Activated CD4-positive, CD25-positive, alpha-beta regulatory T cell treated with anti-CD3 and anti-CD28 coated beads, Interleukin-2, amount 50 U/mL, for 24 hours (primary cell): ENCODE measurements around the gene CLDN9.

Experiments
- ATAC-seq, 2 donors: fragments of 150-1000 bp; cut with Tn5 transposase; one replicate each; pipeline ENCODE4 v1.10.0; 2021; ENCODE audit warnings: mild to moderate bottlenecking in 1 of 2, moderate library complexity in 1 of 2

The CLDN9 gene

DNA sequence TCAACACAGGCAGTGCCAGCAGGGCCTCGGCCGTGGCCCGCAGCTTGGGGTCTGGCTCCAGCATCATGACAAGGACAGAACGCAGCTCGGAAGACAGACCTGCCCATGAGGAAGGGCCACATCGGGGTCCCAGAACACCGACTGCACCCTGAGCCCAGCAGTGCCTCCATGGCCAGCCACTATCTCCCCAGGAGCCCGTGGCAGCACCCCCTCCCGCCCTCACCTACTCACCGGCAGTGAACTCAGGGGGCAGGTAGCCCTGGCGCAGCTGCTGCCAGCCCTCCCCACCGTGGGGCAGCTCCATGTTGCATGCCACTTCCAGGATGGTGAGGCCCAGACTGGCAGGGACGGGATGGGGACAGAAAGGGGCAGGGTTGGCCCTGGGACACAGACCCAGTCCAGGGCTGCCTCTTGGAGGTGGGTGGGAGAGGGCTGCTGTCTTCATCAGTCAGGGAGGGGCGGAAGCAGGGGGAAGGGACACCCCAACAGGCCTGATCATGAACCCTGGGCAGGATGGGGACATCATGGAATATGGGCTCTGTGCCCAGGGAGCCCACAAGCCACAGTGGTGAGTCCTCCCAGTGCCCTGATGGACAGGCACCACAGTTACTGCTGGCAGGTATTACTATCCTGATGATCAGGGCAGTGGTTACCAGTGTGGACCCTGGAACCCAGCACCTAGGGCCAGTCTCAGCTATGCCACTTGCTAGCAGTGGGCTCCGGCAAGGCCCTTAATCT lies 38.2 kb upstream of the CLDN9 start:
- no peak for ATAC-seq

DNA sequence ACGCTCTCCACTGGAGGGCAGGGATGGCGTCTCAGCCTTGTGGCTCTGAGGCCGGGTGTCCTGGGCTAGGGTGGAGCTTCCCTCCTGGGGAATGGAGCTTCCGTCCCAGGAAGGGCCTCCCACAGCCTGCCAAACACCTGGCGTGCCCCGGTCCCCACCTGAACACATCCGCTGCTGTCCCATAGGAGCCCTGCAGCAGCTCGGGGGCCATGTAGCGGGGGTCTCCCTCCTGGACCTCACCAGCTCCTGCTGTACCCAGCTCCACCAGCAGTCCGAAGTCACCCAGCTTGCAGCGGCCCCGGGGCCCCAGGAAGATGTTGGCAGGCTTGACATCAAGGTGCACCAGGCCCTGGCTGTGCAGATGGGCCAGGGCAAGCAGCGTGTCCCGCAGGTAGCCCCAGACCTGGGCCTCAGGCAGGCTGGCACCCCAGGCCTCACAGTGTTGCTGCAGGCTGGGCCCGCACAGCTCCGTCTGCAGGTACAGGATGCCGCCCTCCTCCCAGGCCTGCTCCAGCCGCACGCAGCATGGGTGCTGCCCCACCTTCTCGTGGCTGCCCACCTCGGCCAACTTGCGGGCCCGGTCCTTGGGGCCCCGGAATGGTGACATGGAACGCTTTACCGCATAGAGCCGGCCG lies 37.4 kb upstream of the CLDN9 start:
- no peak for ATAC-seq

DNA sequence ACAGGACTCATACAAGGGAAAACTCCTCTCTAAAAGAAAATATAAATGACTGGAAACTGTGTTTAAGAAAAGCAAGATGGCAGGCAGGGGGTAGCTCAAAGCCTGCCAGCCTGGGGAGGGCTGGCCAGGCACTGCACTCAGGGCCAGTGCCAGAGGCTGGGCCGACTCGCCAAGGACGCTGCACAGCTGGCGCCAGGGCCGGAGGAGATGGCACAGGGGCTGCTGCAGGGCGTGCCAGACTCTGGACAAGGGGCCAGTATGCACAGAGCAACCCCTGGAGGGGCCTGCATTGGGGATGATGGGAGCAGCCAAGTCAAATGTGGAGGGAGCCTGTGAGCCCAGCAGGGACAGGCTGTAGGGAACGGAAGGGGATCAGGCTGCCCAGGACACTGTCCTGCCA lies 36.5 kb upstream of the CLDN9 start:
- no peak for ATAC-seq

DNA sequence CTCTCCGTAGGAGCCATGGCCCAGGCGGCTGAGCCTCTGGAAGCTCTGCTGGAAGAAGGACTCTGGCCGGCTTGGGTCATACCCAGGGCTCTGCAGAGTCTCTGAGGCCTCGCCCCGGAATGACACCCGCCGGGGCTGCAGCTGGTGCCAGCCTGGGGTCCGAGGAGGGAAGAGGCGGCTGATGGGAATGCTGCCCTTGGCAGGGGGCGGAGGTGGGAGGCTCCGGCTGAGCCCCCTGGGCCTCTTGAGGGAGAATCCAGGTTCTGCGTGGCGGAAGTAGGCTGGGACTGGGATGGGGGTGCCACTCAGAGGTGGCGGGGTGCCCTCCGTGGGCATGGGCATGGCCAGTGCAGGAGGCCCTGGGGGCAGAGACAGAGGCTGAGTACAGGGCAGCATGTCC lies 36.0 kb upstream of the CLDN9 start:
- no peak for ATAC-seq

DNA sequence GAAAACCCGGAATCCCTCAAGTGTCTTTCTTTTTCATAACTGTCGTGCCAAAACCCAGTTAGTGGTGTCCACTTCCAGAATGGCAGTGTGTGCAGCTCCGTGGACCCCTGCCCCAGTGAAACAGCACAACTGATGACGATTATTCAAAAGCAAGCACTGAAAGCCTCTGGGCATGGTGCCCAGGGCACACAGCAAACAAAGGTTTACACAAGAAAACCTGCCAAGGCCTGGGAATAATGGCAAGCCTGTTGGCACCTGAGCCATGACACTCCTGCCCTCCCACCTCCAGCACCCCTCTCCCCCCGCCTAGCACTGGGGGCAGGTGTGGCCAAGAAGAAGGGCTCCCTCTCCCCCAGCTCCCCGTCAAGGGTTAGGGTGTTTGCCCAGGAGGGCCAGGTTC lies 35.3 kb upstream of the CLDN9 start:
- no peak for ATAC-seq

DNA sequence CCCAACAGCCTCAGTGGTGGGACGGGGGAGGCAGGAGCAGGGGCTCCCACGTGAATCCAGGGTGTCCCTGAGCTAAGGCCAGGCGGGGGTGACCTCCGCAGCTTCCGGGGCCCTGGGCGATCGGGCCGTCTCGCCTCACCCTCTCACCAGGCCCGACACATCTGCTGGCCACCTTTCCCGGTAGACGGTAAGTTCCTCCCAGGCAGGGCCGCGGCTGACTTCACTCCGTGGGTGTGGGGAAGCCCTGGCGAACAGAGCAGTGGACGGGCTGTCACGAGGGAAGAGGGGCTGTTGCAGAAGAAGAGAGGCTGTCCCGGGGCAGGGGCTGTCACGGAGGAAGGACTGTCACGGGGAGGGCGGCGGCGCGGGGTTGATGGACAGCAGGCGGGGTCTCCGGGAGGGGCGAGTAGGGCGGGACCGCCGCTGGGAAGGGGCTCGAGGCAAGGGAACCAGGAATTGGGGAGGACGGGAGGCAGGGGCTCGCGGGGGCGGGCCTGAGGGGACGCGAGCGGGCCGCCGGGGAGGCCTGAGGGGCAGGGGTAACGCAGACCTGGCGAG lies 33.0 kb upstream of the CLDN9 start:
- ATAC-seq = no peak

DNA sequence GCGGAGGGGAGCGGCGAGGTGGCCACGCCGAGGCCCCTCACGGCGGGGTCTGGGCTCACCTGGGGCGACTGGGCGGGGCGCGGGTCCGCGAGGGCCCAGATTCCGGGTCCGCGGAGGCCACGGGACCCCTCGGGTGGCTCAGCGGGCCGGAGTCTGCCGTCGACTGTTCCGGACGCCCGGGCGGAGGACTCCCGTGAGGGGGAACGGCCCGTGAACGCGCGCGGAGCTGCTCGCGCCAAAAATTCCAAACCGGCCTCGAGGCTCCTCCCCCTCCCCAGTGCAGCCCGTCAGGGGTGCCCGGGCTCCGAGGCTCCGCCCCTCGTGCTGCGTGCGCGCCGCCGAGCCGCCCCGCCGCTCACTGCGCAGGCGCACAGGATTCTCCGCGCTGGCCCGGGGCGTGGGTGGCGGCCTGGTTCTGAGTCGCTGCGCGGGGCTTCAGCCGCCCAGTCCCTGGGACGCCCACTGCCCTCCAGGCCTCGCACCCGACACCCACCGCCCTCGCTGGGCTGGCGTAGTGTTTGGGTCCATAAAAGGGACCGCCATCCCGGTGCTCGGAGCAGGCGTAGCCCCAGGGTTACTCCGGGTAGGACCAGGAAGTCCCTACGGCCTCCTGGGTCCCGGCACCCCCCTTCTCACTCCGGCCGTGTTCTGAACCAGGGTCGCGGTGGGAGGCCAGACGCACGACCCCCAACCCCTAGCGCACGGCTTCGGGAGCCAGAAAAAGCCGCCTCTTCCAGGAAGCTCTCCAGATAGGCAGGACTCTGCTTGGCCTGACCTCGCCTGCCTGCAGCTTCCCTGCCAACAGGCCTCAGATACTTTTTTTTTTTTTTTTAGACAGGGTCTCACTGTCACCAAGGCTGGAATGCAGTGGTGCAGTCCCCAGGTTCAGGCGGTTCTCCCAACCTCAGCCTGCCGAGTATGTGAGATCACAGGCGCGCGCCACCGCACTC lies 32.2 kb upstream of the CLDN9 start, which contains the start of gene PKMYT1:
TSS of gene PKMYT1 (minus strand) at position 220 of the 950 bp plus-strand sequence. CDS start 789 bp downstream, outside the sequence.
- ATAC-seq = peak; percentile 83 to 87

DNA sequence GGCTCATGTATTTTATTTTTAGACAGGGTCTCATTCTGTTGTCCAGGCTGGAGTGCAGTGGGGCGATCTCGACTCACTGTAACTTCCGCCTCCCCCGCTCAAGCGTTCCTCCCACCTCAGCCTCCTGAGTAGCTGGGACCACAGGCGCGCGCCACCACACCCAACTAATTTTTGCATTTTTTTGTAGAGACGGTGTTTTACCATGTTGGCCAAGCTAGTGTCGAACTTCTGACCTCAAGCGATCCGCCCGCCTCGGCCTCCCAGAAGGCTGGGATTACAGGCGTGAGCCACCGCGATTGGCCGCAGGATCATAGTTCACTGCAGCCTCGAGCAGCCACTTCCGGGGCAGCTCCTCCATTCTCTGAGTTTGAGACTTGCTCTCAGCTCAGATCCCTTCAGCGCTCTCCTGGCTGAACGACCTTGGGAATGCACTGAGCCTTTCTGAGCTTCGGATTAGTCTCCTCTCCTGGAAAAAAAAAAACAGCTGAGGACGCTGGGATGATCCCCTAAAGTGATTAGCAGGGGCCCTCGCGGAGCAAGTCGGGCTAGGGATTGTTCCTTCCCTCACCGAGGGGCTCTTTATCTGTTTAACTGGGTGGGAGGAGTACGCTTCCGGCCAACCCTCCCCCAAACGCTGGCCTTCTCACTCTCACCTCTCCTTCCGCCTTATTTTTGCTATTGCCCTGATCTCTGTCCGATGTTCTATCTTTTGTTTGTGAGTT lies 31.4 kb upstream of the CLDN9 start:
- ATAC-seq = no peak

DNA sequence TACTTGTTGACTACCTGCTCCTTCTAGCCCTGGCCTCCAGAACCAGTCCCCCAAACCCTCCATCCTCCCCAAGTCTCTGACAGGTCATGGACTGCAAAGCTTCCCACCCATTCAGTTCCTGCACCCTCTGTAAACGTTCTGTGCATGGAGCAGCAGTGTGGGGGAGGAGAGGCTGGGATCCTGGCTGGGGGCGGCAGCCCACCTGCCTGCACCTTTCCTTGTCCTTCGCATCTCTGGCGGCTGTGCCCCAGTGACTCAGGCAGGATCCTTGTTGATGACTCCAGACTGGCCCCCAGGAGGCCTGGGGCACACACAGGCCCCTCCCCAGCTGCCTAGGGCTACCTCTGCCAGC lies 30.8 kb upstream of the CLDN9 start:
- ATAC-seq = no peak

DNA sequence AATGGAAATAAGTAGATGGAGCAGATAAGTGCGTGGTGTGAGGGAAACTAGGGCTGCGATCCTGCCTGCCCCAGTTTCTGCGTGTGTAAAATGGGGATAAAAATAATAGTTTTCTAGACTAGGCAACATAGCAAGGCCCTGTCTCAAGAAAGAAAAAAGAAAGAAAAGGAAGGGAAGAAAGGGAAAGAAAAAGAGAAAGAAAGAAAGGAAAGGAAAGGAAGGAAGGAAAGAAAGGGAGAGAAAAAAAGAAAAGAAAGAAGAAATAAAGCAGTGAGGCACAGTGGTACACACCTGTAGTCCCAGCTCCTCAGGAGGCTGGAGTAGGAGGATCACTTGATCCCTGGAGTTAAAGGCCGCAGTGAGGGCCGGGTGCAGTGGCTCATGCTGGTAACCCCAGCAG lies 30.3 kb upstream of the CLDN9 start:
- no peak for ATAC-seq

DNA sequence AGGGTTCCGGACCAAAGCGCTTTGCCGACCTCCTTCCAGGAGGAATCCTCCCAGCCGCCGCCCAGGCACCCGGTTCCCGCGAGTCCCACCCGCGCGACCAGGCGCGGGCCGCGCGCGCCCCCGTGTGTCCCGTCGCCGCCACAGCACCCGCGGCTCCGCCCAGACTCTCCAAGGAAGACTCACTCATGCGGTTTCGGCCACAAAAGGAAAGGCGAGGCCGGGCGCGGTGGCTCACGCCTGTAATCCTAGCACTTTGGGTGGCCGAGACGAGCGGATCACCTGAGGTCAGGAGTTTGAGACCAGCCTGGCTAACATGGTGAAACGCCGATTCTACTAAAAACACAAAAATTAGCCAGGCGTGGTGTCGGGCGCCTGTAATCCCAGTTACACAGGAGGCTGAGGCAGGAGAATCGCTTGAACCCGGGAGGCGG lies 29.0 kb upstream of the CLDN9 start:
- peak; percentile 58 to 61 for ATAC-seq

DNA sequence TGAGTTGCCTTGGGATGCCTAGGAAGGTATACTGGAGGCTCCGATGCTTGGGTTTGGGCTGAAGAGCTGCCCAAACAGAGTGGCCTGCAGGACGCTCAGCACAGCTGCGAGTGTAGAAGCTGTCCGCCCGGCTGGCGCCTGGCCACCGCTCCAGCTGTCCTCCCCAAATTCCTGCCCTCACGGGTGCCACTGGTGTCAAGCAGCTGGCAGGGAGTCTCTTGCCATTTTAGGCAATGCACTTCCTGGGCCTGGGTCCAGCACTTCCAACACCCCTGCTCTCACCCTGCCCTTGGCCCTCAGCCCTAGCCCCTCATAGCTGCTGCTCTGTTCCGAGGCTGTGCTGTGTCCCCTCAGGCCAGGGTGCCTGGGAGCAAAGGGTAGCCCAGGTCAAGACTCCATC lies 27.3 kb upstream of the CLDN9 start:
- ATAC-seq = no peak

DNA sequence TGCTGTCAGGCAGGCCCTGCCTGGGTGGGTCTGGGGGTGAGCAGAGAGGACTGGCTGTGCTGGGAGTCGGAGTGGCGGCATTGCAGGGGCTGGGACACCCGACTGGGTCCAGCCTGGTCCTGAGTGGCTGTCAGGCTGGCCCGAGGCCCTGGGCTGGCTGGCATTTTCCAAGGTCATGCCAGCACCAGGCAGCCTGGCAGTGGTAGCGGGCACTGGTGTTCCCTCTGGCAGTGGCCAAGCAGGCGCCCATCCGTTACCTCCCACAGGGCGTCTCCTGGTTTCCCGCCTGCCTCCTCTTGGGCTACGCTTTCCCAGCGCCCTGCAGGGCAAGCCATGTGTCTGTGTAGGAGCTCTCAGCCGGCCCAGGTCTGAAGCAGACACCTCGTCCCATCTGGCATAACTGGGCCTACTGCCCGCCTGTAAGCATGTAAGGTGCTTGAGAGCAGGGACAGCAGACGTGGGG lies 26.8 kb upstream of the CLDN9 start:
- ATAC-seq = no peak

DNA sequence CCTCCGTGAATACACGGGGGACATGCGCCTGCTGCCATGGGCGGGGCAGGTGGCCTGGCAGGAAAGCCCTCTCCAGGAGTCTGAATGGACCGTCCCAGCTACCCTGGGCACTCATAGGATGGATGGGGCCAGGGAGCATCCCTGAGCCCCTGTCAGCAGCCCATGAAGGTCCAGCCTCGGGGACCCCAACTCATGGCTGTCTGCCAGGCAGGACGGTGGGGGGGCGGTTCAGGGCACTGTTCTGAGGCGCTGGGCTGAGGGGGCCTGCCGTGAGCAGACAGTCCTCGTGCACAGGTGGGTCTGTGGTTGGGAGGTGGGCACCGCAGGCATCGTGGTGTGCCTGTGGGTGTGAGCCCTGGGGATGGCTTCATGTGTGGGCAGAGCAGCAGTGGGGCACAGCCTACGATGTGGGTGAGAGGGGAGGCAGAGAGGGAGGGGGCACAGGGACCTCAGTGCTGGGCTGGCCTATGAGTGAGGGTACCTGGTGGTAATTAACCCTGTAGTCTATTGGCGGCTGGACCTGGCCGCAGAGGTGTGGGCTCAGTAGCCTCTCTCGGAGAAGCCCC lies 26.0 kb upstream of the CLDN9 start:
- ATAC-seq = no peak

DNA sequence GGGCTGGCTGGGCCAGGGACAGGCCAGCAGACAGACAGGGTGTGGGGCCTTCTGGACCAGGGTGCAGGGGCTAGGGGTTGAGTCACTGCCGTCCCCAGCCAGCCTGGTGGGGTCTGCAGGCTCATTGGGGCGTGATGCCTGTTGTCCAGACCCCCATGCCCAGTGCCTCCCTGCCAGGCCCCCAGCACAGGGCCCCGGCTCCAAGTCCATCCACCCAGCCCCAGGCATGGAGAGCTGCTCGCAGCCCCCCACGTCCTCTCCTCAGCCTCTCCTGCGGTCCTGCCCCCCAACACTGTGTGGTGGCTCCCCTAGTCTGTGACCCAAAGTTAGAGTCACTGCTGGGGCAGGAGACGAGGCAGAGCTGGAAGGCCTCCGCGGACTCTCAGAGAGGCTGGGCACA lies 25.4 kb upstream of the CLDN9 start:
- no peak for ATAC-seq

DNA sequence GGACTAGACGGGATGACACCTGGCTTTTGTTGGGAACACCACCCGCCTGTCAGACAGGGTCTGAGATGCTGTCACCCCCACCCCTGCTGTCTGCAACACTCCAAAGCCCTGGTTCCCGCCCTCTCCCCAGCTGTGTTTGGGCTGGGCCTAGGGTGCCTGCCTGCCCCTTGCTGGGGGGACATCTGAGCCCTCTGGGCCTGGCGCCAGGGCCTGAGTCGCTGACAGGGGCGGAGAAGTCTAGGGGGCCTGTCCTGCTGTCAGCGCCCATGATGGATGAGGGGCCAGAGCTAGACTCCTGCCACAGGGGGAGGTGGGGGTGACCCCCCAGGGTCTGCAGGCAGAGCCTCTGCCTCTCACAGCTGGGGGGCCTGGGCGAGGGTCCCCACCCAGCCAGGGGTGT lies 24.9 kb upstream of the CLDN9 start:
- no peak for ATAC-seq

DNA sequence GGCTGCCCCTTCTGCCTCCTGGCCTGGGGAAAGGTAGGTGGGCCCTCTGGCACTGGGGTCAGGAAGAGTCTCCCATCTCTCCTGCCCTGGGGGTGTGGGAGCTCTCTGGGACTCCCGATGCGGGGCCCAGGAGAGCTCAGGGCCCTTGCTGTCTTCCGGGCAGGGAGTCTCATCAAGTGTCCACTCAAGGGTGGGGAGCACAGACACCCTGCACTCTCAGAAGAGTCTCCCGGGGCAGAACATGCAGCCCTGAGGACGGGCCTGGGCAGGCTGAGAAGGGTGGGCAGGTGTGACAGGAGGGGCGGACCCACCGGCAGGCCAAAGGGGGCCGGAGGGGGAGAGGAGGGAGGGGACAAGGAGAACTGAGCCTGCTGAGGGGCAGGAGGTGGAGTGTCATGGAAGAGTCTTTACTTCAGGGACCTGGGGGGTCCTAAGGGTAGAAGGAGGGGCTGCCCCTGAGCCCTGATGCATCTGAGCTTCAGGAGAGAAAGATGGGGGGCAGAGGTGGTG lies 24.1 kb upstream of the CLDN9 start:
- no peak for ATAC-seq

DNA sequence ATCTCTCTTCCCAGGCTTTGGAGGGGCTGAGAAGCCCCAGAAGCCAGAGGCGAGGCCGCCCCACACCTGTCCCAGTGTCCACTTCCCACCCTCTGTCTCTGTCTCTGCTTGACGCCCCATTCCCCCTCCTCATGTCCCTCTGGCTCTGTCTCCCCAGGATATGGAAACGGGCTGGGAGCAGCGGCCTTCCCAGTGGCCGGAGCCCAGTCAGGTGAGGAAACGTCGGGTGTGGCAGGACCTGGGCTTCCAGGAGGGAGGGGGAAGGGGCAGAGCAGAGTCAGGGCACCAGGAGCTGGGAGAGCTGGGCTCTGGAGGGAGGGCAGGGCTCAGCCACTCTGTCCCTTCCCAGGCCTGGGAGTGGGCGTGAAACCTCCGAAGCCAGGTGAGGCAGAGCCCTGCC lies 21.8 kb upstream of the CLDN9 start:
- ATAC-seq = no peak

DNA sequence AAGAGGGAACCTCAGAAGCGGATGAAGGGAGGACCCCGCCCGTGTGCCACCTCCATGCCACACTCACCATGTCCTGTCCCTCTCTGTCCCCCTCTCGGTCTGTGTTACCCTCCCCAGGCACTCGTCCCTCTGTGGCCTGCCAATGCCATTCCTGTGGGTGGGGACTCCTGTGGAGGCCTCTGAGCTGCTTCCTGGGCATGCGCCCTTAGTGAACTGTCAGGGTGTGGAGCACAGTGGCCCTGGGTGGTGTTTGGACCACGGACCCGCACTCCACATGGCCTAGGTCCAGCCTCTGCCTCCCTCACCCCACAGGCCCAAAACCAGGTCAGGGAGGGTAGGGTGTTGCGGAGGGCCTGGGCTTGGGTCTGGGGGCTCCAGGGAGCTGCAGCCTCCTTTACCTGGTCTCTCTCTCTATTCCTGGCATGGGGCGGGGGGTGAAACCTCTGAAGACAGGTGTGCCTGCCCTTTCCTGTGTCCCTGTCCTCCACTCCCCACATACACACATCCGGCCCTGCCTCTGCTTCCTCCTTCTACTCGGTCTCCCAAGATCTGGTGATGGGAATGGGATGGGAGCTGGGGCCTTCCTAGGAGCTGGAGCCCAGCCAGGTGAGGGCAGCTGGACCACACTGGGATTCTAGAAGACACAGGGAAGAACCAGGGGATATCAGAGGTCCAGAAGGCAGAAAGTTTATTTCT lies 21.0 kb upstream of the CLDN9 start:
- no peak for ATAC-seq

DNA sequence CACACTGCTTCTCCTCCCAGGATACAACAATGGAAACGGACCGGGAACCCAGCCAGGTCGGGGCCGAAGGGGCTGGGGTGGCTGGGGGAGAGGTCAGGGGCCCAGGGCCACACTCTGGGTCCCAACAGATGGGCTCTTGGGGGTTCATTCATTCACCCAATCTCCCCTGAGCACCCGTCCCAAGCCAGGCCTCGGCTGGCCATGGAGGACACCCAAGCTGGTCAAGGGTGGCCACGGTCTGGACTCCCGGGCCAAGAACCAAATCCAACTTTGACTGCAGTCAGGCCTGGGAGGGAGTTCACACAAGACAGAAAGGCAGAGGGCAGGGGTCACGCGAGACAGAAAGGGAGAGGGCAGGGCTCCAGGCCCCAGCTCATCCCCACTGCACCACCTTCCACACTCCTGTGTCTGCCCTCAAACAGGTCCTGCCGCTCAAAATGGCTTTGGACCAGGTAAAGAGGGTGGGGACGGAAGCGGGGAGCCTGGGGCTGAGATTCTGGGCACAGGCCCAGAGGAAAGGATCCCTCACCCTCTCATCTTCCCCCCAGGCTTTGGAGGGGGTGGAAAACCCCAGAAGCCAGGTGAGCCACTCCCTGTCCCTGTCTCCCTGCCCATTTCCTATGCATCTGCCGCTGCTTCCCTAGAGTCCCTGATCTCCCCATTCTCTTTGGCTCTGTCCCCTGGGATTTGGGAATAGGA lies 20.2 kb upstream of the CLDN9 start:
- no peak for ATAC-seq

DNA sequence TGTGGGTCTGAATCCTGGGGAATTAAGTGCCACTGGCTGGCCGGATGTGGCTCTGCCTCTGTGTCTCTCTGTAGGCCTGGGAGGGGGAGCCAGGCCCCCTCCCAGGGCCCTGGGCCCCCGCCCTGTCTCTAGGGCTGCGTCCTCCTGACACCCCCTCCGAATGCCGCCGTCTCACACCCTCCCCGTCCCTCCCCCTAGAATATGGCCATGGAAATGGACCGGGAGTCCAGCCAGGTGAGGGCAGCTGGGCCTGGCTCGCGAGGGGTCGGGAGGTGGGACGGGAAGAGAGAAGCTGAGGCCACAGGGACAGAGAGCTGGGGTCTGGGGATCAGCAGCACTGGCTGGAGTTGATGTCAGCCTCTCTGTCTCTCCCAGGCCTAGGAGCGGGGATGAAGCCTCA lies 16.4 kb upstream of the CLDN9 start:
- no peak for ATAC-seq
